ENCODE measurements around the gene JPT2.

DNA sequence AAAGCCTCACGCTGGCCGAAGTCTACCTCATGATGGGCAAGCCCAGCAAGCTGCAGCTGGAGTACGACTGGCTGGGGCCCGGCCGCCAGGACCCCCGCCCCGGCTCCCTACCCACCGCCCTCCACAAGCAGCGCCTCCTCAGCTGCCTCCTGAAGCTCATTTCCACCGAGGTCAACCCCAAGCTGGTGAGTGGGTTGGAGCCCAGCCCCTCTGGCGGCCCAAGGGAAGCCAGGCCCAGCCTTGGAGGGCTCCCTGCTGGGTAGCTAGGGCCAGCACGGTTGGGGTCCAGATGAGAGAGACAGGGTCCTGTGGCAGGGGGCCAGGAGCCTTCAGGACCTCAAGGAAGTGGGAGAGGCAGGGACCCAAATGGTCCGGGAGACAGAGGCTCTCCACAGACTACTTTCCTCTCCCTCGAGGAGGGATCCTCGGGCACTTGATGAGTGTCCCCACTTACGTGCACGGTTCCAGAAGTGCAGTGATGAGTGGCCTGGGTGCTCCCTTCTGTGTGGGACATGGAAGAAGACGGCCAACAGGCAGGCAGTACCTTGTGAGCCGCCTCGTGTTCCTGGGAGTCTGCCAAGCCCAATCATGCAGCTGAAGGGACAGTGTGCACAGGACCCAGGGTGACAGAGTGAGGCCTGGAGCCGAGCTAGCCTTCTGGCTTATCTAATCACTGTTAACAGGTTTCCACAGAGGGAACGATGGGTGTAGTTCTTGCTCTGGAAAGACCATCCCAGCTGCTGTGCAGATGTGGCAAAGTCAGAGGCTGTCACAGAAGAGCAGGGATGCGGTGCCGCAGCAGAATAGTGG lies 21.1 kb upstream of the JPT2 start:
- no peak for TF ChIP-seq EZH2 (IDR thresholded peaks at IDR 0.05; ENCODE audit: low read depth)
- TF ChIP-seq, protein P1, sequence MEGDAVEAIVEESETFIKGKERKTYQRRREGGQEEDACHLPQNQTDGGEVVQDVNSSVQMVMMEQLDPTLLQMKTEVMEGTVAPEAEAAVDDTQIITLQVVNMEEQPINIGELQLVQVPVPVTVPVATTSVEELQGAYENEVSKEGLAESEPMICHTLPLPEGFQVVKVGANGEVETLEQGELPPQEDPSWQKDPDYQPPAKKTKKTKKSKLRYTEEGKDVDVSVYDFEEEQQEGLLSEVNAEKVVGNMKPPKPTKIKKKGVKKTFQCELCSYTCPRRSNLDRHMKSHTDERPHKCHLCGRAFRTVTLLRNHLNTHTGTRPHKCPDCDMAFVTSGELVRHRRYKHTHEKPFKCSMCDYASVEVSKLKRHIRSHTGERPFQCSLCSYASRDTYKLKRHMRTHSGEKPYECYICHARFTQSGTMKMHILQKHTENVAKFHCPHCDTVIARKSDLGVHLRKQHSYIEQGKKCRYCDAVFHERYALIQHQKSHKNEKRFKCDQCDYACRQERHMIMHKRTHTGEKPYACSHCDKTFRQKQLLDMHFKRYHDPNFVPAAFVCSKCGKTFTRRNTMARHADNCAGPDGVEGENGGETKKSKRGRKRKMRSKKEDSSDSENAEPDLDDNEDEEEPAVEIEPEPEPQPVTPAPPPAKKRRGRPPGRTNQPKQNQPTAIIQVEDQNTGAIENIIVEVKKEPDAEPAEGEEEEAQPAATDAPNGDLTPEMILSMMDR (conservative IDR thresholded peaks at IDR 0.05), result no peak
